Stimulated activated CD8-positive, alpha-beta memory T cell treated with anti-CD3 and anti-CD28 coated beads, Interleukin-7, amount 100 ng/mL, for 4 hours (primary cell): Measurements from ENCODE around the gene IFITM2.
"Not testable (repeated sequence)": the region's sequence is repeated elsewhere in the genome, so short reads cannot be mapped to it uniquely, and the experiment has no call there.

Experiments used
- DNase-seq, 2 donors: peaks; one replicate each; pipeline ENCODE4 v3.0.0-alpha.2; 2020; ENCODE audit warnings: low read depth in 2 of 2

The IFITM2 gene

DNA sequence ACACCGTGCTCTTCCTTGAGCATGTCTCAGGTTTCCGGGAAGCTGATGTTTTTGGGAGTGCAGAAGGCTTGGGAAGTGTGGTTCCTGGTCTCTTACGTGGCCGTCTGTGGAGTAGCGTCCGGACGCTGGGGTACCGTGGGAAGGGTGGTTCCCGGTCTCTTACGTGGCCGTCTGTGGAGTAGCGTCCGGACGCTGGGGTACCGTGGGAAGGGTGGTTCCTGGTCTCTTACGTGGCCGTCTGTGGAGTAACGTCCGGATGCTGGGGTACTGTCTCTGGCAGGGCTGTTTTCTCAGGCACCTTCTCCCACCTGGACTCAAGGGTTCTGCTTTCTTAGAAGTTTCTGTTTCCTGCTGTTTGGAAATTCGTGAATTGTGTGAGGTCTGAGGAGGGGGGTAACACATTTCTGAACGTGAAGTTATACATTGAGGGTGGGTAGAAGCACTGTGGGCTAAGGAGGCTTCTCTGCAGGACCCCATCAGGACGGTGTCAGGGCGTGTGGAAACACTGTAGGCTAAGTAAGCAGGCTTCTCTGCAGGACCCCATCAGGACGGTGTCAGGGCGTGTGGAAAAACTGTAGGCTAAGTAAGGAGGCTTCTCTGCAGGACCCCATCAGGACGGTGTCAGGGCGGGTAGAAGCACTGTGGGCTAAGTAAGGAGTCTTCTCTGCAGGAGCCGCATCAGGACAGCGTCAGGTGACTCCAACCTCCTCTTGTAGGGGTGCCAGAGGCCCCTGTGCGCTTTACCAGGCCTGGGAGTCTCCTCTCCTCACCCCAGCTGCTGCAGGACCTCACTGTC is 18.4 kb downstream of the IFITM2 start:
- DNase-seq, result no peak

- no peak for DNase-seq
Measured at GRCh38 chr11:326592-326841, 18.9 kb downstream of the IFITM2 start.

DNA sequence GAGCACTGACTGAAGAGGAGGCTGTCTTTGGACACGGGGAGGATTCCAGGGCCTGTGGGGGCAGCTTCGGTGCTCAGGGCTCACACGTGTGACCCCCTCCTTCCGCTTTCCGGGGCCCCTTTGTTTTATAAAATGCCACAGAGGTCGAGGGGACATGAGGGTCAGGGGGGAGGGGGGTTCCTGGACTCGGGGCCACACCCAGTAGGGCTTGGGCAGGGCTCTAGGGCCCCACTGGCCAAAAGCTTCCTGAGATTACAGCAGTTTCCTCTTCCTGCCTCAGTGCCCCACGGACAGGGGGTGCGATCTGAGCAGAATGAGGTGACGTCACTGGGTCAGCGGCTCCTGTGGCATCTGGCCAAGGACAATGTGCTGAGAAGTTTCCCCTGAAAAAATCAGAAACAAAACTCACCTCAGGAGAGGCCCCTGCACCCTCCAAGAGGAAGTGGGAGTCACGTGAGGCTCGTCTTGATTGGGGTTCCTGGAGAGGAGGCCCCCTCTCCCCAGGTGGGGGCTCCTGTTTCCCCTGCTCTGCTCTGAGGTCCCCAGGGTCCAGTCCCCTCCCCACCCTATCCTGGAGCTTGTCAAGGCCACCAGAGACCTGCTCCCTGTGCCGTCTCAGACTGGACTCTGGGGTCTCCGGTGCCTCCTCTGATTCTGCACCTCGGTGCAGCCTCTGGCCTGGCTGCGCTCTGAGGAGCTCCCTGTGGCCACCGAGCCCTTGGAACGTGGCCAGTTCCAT is 19.4 kb downstream of the IFITM2 start:
- DNase-seq, result no peak

GRCh38 chr11:327581-327923 is 19.9 kb downstream of the IFITM2 start:
- DNase-seq, result no peak

DNA sequence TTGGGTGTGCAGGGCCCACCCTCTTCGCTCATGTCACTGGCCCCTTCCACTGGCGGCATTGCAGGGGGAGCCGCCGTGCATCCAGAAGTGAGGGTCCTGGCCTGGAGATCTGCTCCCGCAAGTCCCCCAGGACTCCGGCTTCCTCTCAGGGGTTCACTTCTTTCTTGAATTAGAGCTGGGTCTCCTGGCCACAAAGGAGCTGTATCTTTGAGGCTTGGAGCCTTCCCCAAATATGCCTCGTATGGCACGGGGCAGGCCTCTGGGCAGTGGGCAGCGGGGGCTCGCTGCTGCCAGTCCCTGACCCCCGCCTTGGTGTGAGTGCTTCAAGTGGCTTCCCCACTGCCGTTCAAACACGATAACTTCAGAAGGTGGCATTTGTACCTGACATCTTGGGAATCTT is 20.4 kb downstream of the IFITM2 start:
- DNase-seq, result no peak

GRCh38 chr11:328516-329100 is 21.0 kb downstream of the IFITM2 start:
- DNase-seq, result not testable (repeated sequence)

DNA sequence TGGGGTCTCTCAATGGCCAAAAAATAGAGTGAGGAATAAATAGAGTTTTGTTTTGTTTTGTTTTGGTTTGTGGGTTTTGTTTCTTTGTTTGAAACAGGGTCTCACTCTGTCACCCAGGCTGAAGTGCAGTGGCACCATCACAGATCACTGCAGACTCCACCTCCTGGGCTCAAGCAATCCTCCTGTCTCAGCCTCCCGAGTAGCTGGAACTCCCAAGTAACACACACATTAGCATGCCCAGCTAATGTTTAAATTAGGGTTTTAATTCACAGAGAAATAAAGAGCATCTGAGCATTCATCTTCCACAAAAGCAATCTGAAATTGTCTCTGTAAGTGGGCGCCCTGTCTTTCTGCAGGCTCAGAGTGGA is 22.3 kb downstream of the IFITM2 start:
- DNase-seq, result no peak

GRCh38 chr11:330307-330693 is 22.7 kb downstream of the IFITM2 start:
- no peak for DNase-seq

GRCh38 chr11:330694-331357 is 23.2 kb downstream of the IFITM2 start:
- DNase-seq, result no peak

DNA sequence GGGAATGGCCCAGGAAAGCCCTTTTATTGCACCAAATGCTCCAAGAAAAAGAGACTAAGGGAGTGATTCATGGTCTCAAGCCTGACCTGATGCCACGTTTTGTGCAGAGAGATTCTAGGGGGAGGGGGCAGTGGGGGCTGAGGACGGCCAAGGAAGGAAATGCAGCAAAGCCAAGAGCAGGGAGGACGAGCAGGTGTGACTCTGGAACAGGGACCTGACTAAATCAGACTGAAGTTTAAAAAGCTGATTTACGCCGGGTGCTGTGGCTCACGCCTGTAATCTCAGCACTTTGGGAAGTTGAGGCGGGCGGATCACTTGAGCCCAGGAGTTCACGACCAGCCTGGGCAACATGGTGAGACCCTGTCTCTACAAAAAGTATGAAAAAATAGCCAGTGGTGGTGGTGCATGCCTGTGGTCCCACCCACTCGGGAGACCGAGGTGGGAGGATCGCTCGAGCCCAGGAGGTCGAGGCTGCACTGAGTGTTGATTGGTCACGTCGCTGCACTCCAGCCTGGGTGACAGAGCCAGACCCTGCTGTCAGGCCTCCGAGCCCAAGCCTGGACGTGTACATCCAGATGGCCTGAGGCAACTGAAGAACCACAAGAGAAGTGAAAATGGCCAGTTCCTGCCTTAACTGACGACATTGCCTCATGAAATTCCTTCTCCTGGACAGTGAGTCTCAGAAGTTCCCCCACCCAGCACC is 23.9 kb downstream of the IFITM2 start:
- no peak for DNase-seq

DNA sequence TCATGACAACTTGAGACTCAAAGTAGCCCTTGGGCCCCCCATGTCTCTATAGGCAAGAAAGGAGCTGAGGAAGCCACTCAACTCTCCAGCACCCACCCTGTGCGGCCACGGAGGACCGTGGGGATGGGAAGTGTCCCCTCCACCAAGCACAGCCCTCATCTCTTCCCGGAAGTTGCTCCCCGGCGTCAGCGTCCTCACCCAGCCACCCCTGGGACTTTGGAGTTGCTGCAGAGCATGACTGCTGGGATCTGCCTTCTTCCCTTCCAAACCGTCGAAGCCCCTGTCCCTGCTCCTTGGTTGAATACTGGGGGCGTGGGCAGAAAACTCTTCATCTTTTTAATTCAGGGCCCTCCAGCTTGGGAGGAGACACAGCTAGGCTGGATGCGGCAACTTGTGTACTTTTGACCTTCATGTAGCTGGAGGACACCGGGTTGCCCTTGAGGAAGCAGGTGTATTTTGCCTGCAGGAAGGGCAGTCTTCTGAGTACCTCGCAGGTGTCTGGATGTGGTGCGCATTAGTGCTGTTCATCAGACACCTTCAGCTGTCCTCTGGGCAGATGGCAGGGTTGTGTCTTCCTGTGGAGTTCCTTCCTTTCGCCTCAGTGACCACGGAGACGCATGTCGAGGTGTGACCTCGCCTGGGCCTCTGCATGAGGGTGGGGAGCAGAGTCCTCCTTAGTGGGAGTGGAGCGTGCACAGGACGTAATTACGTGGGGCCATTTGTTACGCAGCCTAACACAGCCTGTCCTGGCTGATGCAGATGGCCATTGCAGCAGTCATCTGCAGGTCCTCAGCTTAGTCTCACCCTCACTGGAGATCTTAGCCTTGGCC is 25.2 kb downstream of the IFITM2 start:
- no peak for DNase-seq

DNA sequence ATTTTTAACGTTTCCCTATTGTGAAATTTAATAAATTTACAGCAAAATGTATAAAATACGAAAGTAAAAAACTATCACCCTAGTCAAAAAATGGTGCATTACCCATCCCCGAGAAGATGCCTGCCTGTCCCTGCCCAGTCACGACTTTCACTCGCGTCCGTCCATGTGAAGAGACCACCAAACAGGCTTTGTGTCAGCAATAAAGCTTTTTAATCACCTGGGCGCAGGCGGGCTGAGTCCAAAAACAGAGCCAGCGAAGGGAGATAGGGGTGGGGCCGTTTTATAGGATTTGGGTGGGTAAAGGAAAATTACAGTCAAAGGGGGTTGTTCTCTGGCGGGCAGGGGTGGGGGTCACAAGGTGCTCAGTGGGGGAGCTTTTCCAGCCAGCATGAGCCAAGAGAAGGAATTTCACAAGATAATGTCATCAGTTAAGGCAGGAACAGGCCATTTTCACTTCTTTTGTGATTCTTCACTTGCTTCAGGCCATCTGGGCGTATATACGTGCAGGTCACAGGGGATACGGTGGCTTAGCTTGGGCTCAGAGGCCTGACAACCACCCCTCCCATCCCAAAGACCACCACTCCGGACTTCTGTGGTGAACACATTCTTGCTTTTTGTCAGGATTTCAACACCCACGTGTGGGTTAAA is 26.1 kb downstream of the IFITM2 start:
- DNase-seq, result not testable (repeated sequence)

DNA sequence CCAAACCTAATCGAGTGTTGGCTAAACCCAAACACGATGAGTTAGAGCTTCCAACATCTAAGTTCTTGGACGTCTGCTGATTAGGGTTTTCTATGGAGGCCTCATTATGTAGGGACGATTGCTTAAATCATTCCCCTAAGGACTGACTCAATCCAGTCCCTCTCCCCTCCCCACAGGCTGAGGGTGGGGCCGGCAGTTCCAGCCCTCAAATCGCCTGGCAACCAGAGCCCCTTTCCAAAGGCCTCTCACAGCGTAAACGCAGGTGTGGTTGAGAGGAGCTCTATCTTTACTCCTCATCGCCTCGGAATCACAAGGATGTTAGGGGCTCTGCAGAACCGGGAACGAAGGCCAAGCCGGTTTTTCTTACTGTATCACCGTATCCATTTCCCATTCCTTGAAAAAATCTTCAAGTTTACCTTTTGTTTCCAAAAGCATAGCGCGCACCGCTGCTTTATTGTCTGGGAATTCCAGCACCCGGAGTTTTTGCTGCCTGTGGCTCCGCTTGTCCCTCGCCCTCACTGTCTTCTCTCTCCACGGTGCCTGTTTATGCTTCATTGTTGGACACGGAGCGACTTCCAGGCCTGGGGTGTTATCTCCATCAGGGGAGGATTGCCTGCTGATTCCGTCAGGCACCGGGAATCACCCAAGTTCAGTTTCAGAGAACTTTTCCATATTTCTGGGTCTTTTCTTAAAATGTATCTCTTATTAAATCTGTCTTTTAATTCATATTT is 26.8 kb downstream of the IFITM2 start:
- DNase-seq, result no peak

DNA sequence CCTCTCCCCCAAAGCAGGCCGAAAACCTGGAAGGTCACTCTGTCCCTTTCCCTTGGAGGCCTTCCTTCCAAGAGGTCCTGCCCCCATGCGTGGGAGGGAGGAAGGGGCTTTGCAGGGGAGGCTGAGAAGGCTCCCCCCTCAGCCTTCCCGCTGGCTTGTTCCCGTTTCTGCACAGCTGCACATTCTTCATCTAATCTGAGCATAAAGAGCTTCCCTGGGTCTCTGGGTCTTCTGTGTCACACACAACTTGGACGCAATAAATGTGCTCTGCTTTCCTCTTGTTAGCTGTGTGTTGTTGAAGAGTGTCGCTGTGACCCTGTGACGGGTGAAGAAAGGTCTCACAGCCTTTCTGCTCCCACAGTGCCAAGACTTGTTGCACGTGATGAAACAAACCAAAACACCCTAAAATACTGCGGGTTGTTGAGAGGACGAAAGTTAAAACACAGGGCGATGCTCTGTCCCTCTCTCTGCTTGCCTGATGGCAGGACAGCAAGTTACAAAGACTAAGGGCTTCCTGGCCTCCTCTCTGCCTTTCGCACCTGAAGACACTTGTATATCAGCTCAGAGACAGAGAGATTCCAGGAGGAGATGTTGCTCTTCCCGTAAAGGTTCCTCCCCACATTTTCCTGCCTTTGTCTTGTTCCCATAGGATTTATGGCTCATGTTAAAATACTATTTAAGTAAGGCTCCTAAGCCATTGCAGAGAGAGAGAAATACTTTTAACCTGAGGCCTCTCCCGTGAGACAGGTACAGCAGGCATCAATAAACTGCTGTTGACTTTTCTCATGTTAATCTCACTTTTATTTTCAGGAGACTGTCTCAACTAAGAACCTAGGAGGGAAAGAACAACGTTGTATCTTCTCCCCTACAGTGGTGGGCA is 28.4 kb downstream of the IFITM2 start:
- DNase-seq, result no peak

GRCh38 chr11:336659-337198 is 29.1 kb downstream of the IFITM2 start:
- no peak for DNase-seq

GRCh38 chr11:337711-338110 is 30.1 kb downstream of the IFITM2 start:
- no peak for DNase-seq

DNA sequence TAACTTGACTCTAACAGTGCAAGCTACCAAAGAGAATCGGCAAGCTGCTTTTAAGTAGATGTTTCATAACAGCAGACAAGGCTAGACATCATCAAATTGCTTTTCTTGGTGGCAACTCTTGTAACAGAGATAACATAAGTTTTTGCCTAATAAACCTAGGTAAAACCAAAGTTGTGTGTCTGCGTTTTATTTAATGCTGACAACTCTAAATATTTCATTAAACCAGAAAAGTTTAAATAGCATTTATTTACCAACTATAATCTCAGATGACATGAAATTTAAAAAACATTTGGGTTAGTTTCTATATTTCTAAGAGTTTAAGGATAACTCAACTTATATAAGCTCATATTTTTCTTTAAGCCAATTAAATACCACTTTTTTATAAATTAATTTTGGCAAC is 32.3 kb downstream of the IFITM2 start:
- DNase-seq, result no peak

DNA sequence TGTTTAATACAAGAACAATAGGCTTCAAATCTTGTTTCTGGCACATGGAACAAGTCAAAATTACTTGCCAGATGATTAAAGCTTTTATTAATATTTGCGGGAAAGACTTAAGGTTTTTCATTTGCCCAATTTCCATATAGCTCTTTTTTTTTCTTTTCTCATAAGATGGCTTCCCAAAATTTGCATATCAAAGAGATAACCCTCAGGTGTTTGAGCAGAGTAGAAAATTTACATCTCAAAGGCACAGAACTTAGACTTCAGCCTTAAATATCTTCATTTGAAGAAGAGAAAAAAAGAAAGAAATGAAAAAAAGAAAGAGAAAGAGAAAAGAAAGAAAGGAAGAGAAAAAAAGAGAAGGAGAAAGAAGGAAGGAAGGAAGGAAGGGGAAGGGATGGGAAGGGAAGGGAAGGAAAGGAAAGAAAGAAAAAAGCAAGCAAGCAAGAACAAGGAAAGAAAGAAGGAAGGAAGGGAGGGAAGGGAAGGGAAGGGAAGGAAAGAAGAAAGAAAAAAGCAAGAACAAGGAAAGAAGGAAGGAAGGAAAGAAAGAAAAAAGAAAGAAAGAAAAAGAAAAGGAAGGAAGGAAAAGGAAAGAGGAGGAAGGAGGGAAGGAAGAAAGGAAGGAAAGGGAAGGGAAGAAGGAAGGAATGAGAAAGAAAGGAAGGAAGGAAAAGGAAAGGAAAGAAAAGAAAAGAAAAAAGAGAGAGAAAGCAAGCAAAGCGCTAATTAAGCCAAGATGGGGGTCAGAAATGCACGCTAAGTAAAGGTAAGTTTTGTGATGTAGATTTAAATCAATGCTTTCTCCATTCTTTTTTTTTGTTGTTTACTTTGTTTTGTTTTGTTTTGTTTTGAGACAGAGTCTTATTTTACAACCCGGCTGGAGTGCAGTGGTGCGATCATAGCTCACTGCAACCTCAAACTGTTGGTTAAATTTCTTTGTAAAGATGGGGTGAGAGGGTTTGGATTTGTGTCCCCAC is 33.2 kb downstream of the IFITM2 start:
- no peak for DNase-seq
